Measurements from ENCODE around the gene ADGRD2.
A peak's percentile ranks its signal among the peaks of the same experiment; 100 is the strongest.

Gene ADGRD2

DNA sequence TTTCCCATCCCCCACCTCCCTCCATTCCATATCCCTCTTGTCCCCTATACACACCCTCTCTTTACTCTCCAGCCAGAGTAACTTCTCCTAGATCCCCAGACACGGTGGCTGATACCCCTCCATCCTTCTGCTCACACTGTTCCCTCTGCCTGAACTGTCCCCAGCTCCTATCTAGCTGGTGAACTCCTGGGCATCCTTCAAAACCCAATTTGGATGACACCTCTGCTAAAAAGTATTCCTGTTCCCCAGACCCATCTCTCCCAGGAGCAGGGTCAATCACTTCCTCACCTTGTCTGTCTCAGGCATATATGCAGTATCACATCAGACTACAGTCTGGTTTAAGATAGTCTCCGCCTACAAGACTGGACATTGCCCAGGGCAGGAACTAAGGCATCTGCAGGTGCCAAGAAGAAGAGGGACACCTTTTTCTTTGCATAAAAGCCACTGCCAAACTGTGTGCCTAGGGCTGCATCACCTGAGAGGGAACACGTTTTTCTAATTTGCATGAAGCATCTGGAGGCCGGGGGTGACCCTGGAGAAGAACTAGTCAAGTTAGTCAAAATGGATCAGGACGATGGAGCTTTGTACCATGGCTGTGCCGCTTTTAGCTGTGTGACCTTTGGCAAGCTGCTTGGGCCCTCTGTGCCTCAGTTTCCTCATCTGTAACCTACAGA lies 29.8 kb downstream of the ADGRD2 start:
- no peak for DNase-seq (ENCODE audit: extremely low spot score)
- ChIA-PET POLR2A (no interaction called here), CTCF (interaction anchor here (1.1 kb wide), 1 partner anchor 10 kb away, joined by 3 read pairs; no protein-coding TSS in a partner anchor)
- TF ChIP-seq, protein P1, sequence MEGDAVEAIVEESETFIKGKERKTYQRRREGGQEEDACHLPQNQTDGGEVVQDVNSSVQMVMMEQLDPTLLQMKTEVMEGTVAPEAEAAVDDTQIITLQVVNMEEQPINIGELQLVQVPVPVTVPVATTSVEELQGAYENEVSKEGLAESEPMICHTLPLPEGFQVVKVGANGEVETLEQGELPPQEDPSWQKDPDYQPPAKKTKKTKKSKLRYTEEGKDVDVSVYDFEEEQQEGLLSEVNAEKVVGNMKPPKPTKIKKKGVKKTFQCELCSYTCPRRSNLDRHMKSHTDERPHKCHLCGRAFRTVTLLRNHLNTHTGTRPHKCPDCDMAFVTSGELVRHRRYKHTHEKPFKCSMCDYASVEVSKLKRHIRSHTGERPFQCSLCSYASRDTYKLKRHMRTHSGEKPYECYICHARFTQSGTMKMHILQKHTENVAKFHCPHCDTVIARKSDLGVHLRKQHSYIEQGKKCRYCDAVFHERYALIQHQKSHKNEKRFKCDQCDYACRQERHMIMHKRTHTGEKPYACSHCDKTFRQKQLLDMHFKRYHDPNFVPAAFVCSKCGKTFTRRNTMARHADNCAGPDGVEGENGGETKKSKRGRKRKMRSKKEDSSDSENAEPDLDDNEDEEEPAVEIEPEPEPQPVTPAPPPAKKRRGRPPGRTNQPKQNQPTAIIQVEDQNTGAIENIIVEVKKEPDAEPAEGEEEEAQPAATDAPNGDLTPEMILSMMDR (IDR thresholded peaks at IDR 0.05; ENCODE audit: control extremely low read depth, extremely low read depth, low read depth, missing control alignments), result no peak

DNA sequence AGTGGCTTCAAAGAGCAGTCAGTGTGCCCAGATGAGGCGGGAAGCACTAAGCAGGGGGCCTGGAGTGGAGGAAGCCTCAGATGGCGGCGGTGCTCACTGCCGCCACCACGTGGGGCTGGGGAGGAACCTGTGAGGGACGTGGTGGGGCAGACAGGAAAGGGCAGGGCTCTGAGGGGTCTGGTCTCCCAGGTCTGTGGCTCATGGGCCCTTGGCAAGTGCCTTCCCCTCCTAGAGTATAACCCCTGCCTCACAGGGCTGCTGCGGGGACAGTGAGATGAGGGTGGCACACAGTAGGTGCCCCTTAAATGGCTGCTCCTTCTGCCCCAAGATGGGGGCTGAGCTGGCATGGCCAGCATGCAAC lies 30.4 kb downstream of the ADGRD2 start:
- peak; percentile 79 for DNase-seq (ENCODE audit: extremely low spot score)
- ChIA-PET CTCF (interaction anchor here (1.1 to 1.3 kb wide), 2 partner anchors 9 kb away, joined by 3 to 4 read pairs; no protein-coding TSS in a partner anchor), POLR2A (no interaction called here)
- TF ChIP-seq, protein P1 (IDR thresholded peaks at IDR 0.05; ENCODE audit: control extremely low read depth, extremely low read depth, low read depth, missing control alignments), result peak; percentile 48

DNA sequence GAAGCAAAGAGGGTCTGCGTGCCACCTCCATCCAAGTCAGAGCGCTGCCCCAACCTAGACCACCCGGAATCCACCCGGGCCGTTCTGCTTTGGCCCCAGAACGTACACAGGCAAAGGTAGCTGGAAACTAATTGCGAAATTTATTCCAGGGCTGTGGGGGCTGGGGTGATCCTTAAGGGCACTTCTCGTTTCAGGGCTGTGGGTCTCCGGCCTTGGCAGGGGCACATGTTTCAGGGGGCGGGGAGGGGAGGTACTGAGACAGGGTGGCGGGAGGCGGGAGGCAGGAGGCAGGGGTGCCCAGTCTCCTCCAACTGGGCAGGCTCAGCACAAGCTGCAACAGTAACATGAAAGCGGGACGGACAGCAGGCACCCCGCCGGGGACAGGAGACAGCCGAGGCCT lies 30.9 kb downstream of the ADGRD2 start:
- POLR2A ChIA-PET, result no interaction called here
- CTCF ChIA-PET, result interaction anchor here (1.1 to 1.3 kb wide), 2 partner anchors 9 to 10 kb away, joined by 3 to 4 read pairs; no protein-coding TSS in a partner anchor
- no peak for DNase-seq (ENCODE audit: extremely low spot score)
- TF ChIP-seq, protein P1 (IDR thresholded peaks at IDR 0.05; ENCODE audit: control extremely low read depth, extremely low read depth, low read depth, missing control alignments), result no peak

DNA sequence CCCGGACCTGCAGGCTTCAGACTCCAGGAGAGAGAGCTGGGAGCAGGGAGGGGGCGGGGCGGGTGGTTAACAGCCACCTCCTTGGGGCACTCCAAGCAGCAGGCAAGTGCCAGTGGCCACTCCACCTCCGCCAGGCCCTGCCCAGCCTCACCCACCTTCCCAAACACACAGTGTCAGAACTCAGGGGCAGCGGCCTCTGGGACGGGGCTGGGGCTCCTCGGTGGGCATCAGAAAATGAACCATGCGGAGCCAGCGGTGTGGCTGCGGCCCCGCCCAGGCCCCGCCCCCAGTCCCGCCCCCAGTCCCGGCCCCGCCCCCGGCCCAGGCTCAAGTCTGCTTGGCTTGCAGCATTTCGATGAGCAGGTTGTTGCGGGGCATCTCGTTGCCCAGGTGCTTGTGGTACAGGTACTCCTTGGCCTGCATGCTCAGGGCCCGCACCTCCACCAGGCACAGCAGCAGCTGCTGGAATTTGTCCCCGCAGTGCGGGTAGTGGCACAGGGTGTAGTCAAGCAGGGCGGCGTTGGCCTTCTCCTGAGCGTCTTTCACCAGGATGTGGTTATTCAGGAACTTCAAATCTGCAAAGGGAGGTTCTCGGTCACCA lies 32.3 kb downstream of the ADGRD2 start:
- DNase-seq (ENCODE audit: extremely low spot score), result no peak
- CTCF ChIA-PET, result no interaction called here
- TF ChIP-seq, protein P1 (IDR thresholded peaks at IDR 0.05; ENCODE audit: control extremely low read depth, extremely low read depth, low read depth, missing control alignments), result no peak
- POLR2A ChIA-PET, result no interaction called here

DNA sequence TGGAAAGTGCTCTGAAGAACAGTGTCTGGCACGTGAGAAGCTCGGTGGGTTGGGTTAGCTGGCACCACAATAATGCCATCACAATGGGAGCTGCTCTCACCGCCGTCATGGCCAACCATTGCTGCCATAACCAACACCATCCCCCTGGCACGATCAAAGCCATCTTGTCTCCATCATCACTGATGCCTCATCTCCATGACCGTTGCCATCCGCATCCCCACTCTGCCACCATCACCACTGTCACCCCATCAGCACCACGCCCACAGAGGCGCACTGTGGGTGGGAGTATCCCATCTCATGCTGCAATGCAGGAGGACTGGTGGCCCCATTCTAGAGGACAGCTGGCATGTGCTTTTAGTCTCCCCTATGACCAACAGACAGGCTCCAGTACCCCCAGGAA lies 33.2 kb downstream of the ADGRD2 start:
- ChIA-PET CTCF (no interaction called here), POLR2A (no interaction called here)
- TF ChIP-seq, protein P1 (IDR thresholded peaks at IDR 0.05; ENCODE audit: control extremely low read depth, extremely low read depth, low read depth, missing control alignments), result no peak
- no peak for DNase-seq (ENCODE audit: extremely low spot score)

DNA sequence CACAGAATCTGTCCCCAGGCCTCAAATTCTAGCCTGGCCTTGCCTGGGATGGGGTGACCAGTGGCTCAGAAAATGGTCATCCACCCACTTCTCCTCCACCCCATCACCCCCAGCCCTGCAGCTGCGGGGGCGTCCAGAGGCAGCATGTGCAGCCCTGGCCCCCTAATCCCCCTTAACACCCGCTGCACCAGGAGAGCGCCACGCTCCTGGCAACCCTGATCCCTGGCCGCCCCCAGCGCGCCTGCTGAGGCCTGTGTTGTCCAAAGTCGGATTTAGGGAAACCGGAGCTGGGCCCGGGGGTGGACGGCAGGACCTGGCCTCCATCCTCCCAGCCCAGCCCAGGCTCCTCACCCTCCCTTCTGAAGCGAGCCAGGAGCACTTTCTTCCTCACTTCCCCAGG lies 35.0 kb downstream of the ADGRD2 start:
- TF ChIP-seq, protein P1 (IDR thresholded peaks at IDR 0.05; ENCODE audit: control extremely low read depth, extremely low read depth, low read depth, missing control alignments), result no peak
- ChIA-PET CTCF (interaction anchor here (1.0 kb wide), 1 partner anchor 52 kb away, joined by 3 read pairs; no protein-coding TSS in a partner anchor), POLR2A (no interaction called here)
- DNase-seq (ENCODE audit: extremely low spot score), result no peak

Data from GM10248 (cell line).